Stimulated activated CD8-positive, alpha-beta memory T cell treated with anti-CD3 and anti-CD28 coated beads, Interleukin-4, amount 100 ng/mL, for 48 hours (primary cell): ENCODE results near the gene LRRFIP2.
"Not testable (repeated sequence)": the region's sequence is repeated elsewhere in the genome, so short reads cannot be mapped to it uniquely, and the experiment has no call there.

Experiments used
- DNase-seq: peaks from one replicate; pipeline ENCODE4 v3.0.0-alpha.2; 2020

The LRRFIP2 gene

GRCh38 chr3:37058117-37058516 is 116.3 kb downstream of the LRRFIP2 start:
- no peak for DNase-seq

GRCh38 chr3:37056826-37057225 is 117.6 kb downstream of the LRRFIP2 start:
- no peak for DNase-seq

- DNase-seq: not testable (repeated sequence)
Observed at GRCh38 chr3:37055077-37055476, 119.3 kb downstream of the LRRFIP2 start.

GRCh38 chr3:37054370-37054769 is 120.0 kb downstream of the LRRFIP2 start:
- DNase-seq: no peak

- DNase-seq: no peak
Observed at GRCh38 chr3:37053753-37054152, 120.6 kb downstream of the LRRFIP2 start.

GRCh38 chr3:37053337-37053736 is 121.0 kb downstream of the LRRFIP2 start:
- DNase-seq: no peak

- no peak for DNase-seq
Observed at GRCh38 chr3:37052860-37053259, 121.5 kb downstream of the LRRFIP2 start.

- no peak for DNase-seq
Observed at GRCh38 chr3:37050282-37050681, 124.1 kb downstream of the LRRFIP2 start.

GRCh38 chr3:37042712-37043111 is 131.7 kb downstream of the LRRFIP2 start:
- not testable (repeated sequence) for DNase-seq

GRCh38 chr3:37041546-37042195 is 132.7 kb downstream of the LRRFIP2 start:
- no peak for DNase-seq

- DNase-seq: no peak
Observed at GRCh38 chr3:37040231-37040630, 134.2 kb downstream of the LRRFIP2 start.

- no peak for DNase-seq
Observed at GRCh38 chr3:37039161-37039846, 135.1 kb downstream of the LRRFIP2 start.

- DNase-seq: no peak
Observed at GRCh38 chr3:37037352-37037751, 137.0 kb downstream of the LRRFIP2 start.

GRCh38 chr3:37032961-37033360 is 141.4 kb downstream of the LRRFIP2 start:
- no peak for DNase-seq

- no peak for DNase-seq
Observed at GRCh38 chr3:37031096-37031682, 143.2 kb downstream of the LRRFIP2 start.

GRCh38 chr3:37030588-37030987 is 143.8 kb downstream of the LRRFIP2 start:
- DNase-seq: no peak

- DNase-seq: no peak
Observed at GRCh38 chr3:37029516-37030163, 144.7 kb downstream of the LRRFIP2 start.

GRCh38 chr3:37029111-37029510 is 145.3 kb downstream of the LRRFIP2 start:
- no peak for DNase-seq

GRCh38 chr3:37028329-37028728 is 146.1 kb downstream of the LRRFIP2 start:
- no peak for DNase-seq

- DNase-seq: no peak
Observed at GRCh38 chr3:37026851-37027250, 147.5 kb downstream of the LRRFIP2 start.

GRCh38 chr3:37025561-37026335 is 148.6 kb downstream of the LRRFIP2 start:
- DNase-seq: no peak

- no peak for DNase-seq
Observed at GRCh38 chr3:37024820-37025405, 149.5 kb downstream of the LRRFIP2 start.

- DNase-seq: no peak
Observed at GRCh38 chr3:37024092-37024491, 150.3 kb downstream of the LRRFIP2 start.
